ENCODE results near the gene FOXN1. TPM values are rescaled to one million over a fixed set of nuclear protein-coding genes. Genes with fewer than 3 reads are reported as not detected.

Gene FOXN1
- total and polyA plus RNA-seq, 2 of the 4 experiments (the other 2 are of a cell fraction): not detected

DNA sequence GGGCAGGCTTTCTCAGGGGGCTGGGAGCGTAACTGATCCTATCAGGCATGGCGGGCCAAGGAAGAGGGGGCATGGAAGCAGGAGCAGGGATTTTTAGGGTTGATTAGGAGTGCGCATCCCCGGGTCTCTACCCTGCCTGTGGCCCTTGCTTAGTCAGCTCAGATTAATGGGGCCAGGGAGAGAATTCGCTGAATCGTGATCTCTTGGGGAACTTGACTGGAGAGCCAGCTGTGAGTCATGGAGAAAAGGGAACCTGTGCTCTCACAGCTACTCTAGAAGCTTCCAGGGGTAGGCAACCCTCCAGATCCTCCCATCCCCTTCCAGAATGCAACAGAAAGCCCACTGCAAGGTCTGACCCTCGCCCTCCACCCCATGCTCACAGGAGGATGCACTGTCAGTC lies 3.6 kb downstream of the FOXN1 start:
- H3K9ac ChIP-seq (ENCODE audit: low read depth, low read length): no peak overlapping the region
- no peak overlapping the region for H2AFZ ChIP-seq (replicated peaks; ENCODE audit: low read length, poor library complexity)
- H4K91ac ChIP-seq (ENCODE audit: insufficient read depth, low read depth, low read length): no peak overlapping the region
- H4K8ac ChIP-seq (ENCODE audit: low read depth in 2 of 2, low read length in 2 of 2): no peak overlapping the region
- no peaks in the 10 kb centered on the region for H3K9me3 ChIP-seq (ENCODE audit: control insufficient read depth, insufficient read depth, low read length)
- ChIA-PET CTCF (no interaction called here), POLR2A (ENCODE audit: unreplicated experiment) (no interaction called here)
- H3K4me2 ChIP-seq (ENCODE audit: low read depth, low read length): no peak overlapping the region
- H3K14ac ChIP-seq (replicated peaks; ENCODE audit: low read depth, low read length): no peak overlapping the region
- H3K23ac ChIP-seq (ENCODE audit: low read depth, low read length): no peak overlapping the region
- H3K9me1 ChIP-seq (ENCODE audit: insufficient read depth, low read length): 0 out of 2 replicates have a peak, but pooled peaks cover 9% of the 10 kb centered on the region
- no peak overlapping the region for H2AK5ac ChIP-seq (ENCODE audit: low read depth, low read length)
- H4K20me1 ChIP-seq (ENCODE audit: insufficient read depth, low read length): no peaks in the 10 kb centered on the region
- in situ Hi-C loops (cut with MboI; ENCODE audit: low sequenced_read_pairs) (no loop called here), intact Hi-C loops (cut with micrococcal nuclease) (no loop called here), dilution Hi-C loops (cut with HindIII; ENCODE audit: low sequenced_read_pairs, unreplicated experiment) (no loop called here)
- no TSS peak for BruUV-seq (replicated peaks)
- H2BK20ac ChIP-seq (ENCODE audit: low read depth, low read length): no peak overlapping the region
- DNase-seq (no peak), ATAC-seq (ENCODE audit: low read depth) (no peak)
- H2BK120ac ChIP-seq (ENCODE audit: low read depth, low read length): no peak overlapping the region
- H2BK5ac ChIP-seq (ENCODE audit: low read depth, low read length, poor library complexity, severe bottlenecking): no peak overlapping the region
- TF ChIP-seq POLR2A (IDR thresholded peaks at IDR 0.05; ENCODE audit: low read depth, low read length) (no peak), MAFK (IDR thresholded peaks at IDR 0.05; ENCODE audit: low read depth, low read length) (0 out of 2 replicates have a peak, but pooled peaks have one; percentile 12)
- H2AK9ac ChIP-seq (replicated peaks; ENCODE audit: low read depth, low read length, poor library complexity): peak overlapping the region; percentile 5
- no peak overlapping the region for H3K4ac ChIP-seq (ENCODE audit: low read depth, low read length)
- peaks cover 92% of the 10 kb centered on the region for H3K27me3 ChIP-seq (ENCODE audit: control insufficient read depth, insufficient read depth, low read length)
- no peaks in the 10 kb centered on the region for H3K36me3 ChIP-seq (ENCODE audit: control insufficient read depth, insufficient read depth, low read length)
- no peaks in the 10 kb centered on the region for H3K4me1 ChIP-seq (ENCODE audit: control insufficient read depth, insufficient read depth, low read length)
- no peak overlapping the region for H4K5ac ChIP-seq (ENCODE audit: low read depth, low read length)
- no peak overlapping the region for H3K27ac ChIP-seq (ENCODE audit: insufficient read depth, low read length)
- no peaks in the 10 kb centered on the region for H3K79me1 ChIP-seq (ENCODE audit: low read depth in 1 of 2, low read length in 2 of 2)
- no peak overlapping the region for H3K18ac ChIP-seq (ENCODE audit: low read depth, low read length)
- no peak overlapping the region for H3K56ac ChIP-seq (ENCODE audit: extremely low read depth, insufficient read depth, low read length)
- no peak overlapping the region for H3K4me3 ChIP-seq (ENCODE audit: insufficient read depth, low read depth, low read length)
- WGBS, 2 experiments (ENCODE audit: extremely low coverage in 2 of 2, insufficient read length in 1 of 2): 20% methylated on average over 2 of the region's 7 CpGs; no CpG with 5 or more reads in 1 of the 2 experiments
- H2BK15ac ChIP-seq (ENCODE audit: low read depth, low read length): no peak overlapping the region
